Activated T-cell treated with anti-CD3 and anti-CD28 coated beads, Interleukin-2, amount 50 U/mL, for 1 hour (primary cell): Measurements from ENCODE around the gene CARNS1.

Experiments
- DNase-seq: peaks from one replicate; pipeline ENCODE4 v3.0.0-alpha.2; 2020

The CARNS1 gene

GRCh38 chr11:67415501-67416304 lies at the start of gene CARNS1:
Gene CARNS1 (plus strand): TSS chr11:67415678. CDS start chr11:67416200, 522 bp downstream.
- DNase-seq, result peak; percentile 39

- no peak for DNase-seq
These were observed 49.6 kb upstream of the CARNS1 start for GRCh38 chr11:67365736-67366444.

- DNase-seq, result no peak
These were observed 48.9 kb upstream of the CARNS1 start for GRCh38 chr11:67366546-67366945.

- DNase-seq, result no peak
These were observed 48.3 kb upstream of the CARNS1 start for GRCh38 chr11:67366961-67367760.

GRCh38 chr11:67367761-67368227 lies 47.7 kb upstream of the CARNS1 start:
- no peak for DNase-seq

- DNase-seq, result no peak
These were observed 46.9 kb upstream of the CARNS1 start for GRCh38 chr11:67368621-67369020.

GRCh38 chr11:67369275-67369674 lies 46.2 kb upstream of the CARNS1 start:
- no peak for DNase-seq

GRCh38 chr11:67369801-67370284 lies 45.6 kb upstream of the CARNS1 start:
- DNase-seq, result no peak

GRCh38 chr11:67370351-67371076 lies 45.0 kb upstream of the CARNS1 start:
- no peak for DNase-seq

GRCh38 chr11:67371189-67371910 lies 44.1 kb upstream of the CARNS1 start:
- DNase-seq, result peak; percentile 49

- no peak for DNase-seq
These were observed 43.6 kb upstream of the CARNS1 start for GRCh38 chr11:67371911-67372320.

GRCh38 chr11:67372321-67372992 lies 43.0 kb upstream of the CARNS1 start:
- no peak for DNase-seq

- DNase-seq, result peak; percentile 64
These were observed 42.4 kb upstream of the CARNS1 start, which contains the start of gene CLCF1 for GRCh38 chr11:67372993-67373647. Gene CLCF1 (minus strand): TSS chr11:67373598. CDS start chr11:67373539, 59 bp downstream.

GRCh38 chr11:67373648-67374570 lies 41.6 kb upstream of the CARNS1 start:
- peak; percentile 81 for DNase-seq

- no peak for DNase-seq
These were observed 40.8 kb upstream of the CARNS1 start for GRCh38 chr11:67374571-67375281.

- no peak for DNase-seq
These were observed 40.0 kb upstream of the CARNS1 start for GRCh38 chr11:67375320-67376055.

GRCh38 chr11:67376063-67376820 lies 39.2 kb upstream of the CARNS1 start:
- DNase-seq, result no peak
